K562 (cell line): ENCODE data around the gene RSPRY1. TPM values are rescaled to one million over a fixed set of nuclear protein-coding genes. Genes with fewer than 3 reads are reported as not detected.

Experiments
- EP300 ChIP-seq: IDR thresholded peaks from 2 replicates; pipeline ENCODE4 v1.6.1; 2012; ENCODE audit warnings: low read length, improper control_type of control experiment
- EP400 ChIP-seq: fragments of 450-650 bp; IDR thresholded peaks from 2 replicates; pipeline ENCODE4 v1.6.1; 2017; ENCODE audit warnings: antibody characterized with exemption, mild to moderate bottlenecking, moderate library complexity
- FOSL1 ChIP-seq: fragments of 200-800 bp; sonication (Bioruptor generic); conservative IDR thresholded peaks from 2 replicates; pipeline ENCODE4 v1.6.1; 2016; ENCODE audit warnings: missing genetic modification characterization, missing compliant biosample characterization
- GTF2E2 ChIP-seq: fragments of 200-800 bp; sonication (Bioruptor generic); IDR thresholded peaks from 2 replicates; pipeline ENCODE4 v1.6.1; 2016; ENCODE audit warnings: missing genetic modification characterization, missing compliant biosample characterization
- HDAC1 ChIP-seq, 2 experiments: fragments of 450-650 bp; IDR thresholded peaks; 2 replicates each; pipeline ENCODE4 v1.6.1; 2016 to 2017; ENCODE audit warnings: inconsistent platforms in 1 of 2, mild to moderate bottlenecking in 1 of 2, moderate library complexity in 1 of 2
- HDAC2 ChIP-seq: fragments of 450-650 bp; IDR thresholded peaks from 2 replicates; pipeline ENCODE4 v1.6.1; 2016; ENCODE audit warnings: mild to moderate bottlenecking
- MLLT1 ChIP-seq, 2 experiments: fragments of 450-650 bp; IDR thresholded peaks; 2 replicates each; pipeline ENCODE4 v1.6.1; 2016
- NCOA1 ChIP-seq: fragments of 450-650 bp; IDR thresholded peaks from 2 replicates; pipeline ENCODE4 v1.6.1; 2016; ENCODE audit warnings: low read depth
- NR2C1 ChIP-seq, 2 experiments: fragments of 450-650 bp; IDR thresholded peaks; 2 replicates each; pipeline ENCODE4 v1.6.1; 2017; ENCODE audit warnings: mild to moderate bottlenecking in 2 of 2, antibody characterized with exemption in 1 of 2, inconsistent platforms in 1 of 2, missing compliant biosample characterization in 1 of 2, missing genetic modification characterization in 1 of 2
- PHF20 ChIP-seq: fragments of 450-650 bp; IDR thresholded peaks from 2 replicates; pipeline ENCODE4 v1.6.1; 2018; ENCODE audit not compliant: partially characterized antibody
- POLR2B ChIP-seq: fragments of 450-650 bp; IDR thresholded peaks from 2 replicates; pipeline ENCODE4 v1.6.1; 2018; ENCODE audit warnings: low read depth; ENCODE audit not compliant: partially characterized antibody
- SAP30 ChIP-seq: fragments of 200-600 bp; sonication (generic); IDR thresholded peaks from 2 replicates; pipeline ENCODE4 v1.6.1; 2012; ENCODE audit warnings: borderline replicate concordance, low read depth, mild to moderate bottlenecking, moderate library complexity, low read length, control low read depth, inconsistent platforms; ENCODE audit not compliant: insufficient read depth, poor library complexity, severe bottlenecking
- TAF15 ChIP-seq: fragments of 200-400 bp; formaldehyde crosslinking; IDR thresholded peaks from 2 replicates; pipeline ENCODE4 v1.6.1; 2017; ENCODE audit warnings: mild to moderate bottlenecking, low read depth, low read length, moderate library complexity
- U2AF2 ChIP-seq: fragments of 200-400 bp; formaldehyde crosslinking; optimal IDR thresholded peaks from 2 replicates; pipeline ENCODE3; 2017; ENCODE audit warnings: low read depth, mild to moderate bottlenecking, low read length
- UBTF ChIP-seq, 2 experiments: IDR thresholded peaks; 2 replicates each; pipeline ENCODE4 v1.6.1; 2012; ENCODE audit warnings: improper control_type of control experiment in 2 of 2, low read depth in 2 of 2, low read length in 2 of 2, borderline replicate concordance in 1 of 2
- ZBTB26 ChIP-seq: fragments of 450-650 bp; formaldehyde crosslinking; IDR thresholded peaks from 2 replicates; pipeline ENCODE4 v1.4.0; 2022; ENCODE audit warnings: missing genetic modification characterization
- ZFX ChIP-seq: sonication (generic); formaldehyde crosslinking; IDR thresholded peaks from 2 replicates; pipeline ENCODE4 v1.8.0; 2022; ENCODE audit warnings: mild to moderate bottlenecking, missing genetic modification reagents, moderate library complexity
- ZNF512 ChIP-seq: IDR thresholded peaks from 2 replicates; pipeline ENCODE4 v1.6.1; 2016; ENCODE audit warnings: missing genetic modification characterization, missing compliant biosample characterization
- ZNF740 ChIP-seq, 3 experiments: fragments of 200-800 bp in 1 of 3; sonication (Bioruptor generic) in 1 of 3; sonication (generic) in 1 of 3; formaldehyde crosslinking in 1 of 3; IDR thresholded peaks; 2 replicates each; pipeline versions ENCODE4 v1.6.1 to v1.8.0; 2016 to 2022; ENCODE audit warnings: mild to moderate bottlenecking in 2 of 3, missing compliant biosample characterization in 2 of 3, missing genetic modification characterization in 2 of 3, missing genetic modification reagents in 1 of 3
- polyA plus RNA-seq, 8 experiments: library from polyadenylated mRNA; depleted of rRNA in 4 of 8; stranded (reverse) in 5 of 8; unstranded in 3 of 8; fragments of >200 nt; fragmentation: Nextera tagmentation in 2 of 8; fragmentation: Illumina TruSeq in 1 of 8; extraction: Ambion mirVana in 2 of 8; extraction: Trizol in 1 of 8; gene quantifications; 2 replicates each; pipeline versions ENCODE4 v1.2.1 to v1.2.3, GENCODE V29; 2011 to 2014; ENCODE audit warnings: inconsistent platforms in 1 of 8, missing spikeins in 1 of 8
- total RNA-seq, 7 experiments: library from RNA; depleted of rRNA in 6 of 7; stranded (reverse); fragments of >200 nt in 6 of 7; fragmentation: Illumina TruSeq in 2 of 7; extraction: Trizol in 2 of 7; gene quantifications; 2 replicates each; pipeline versions ENCODE4 v1.2.1 to v1.2.3, GENCODE V29; 2011 to 2021; ENCODE audit warnings: low replicate concordance in 1 of 7

RSPRY1 gene
- total and polyA plus RNA-seq, 9 of the 15 experiments (the other 6 are each of a cell fraction or from before 2014, with no cell fraction given), result 10.2 to 27.8 (median 20.8) TPM

- TF ChIP-seq HDAC2 (peak; percentile 34; the same call in 1 of the 2 replicates), UBTF (IDR thresholded peaks at IDR 0.05; ENCODE audit: borderline replicate concordance in 1 of 2, low read depth in 2 of 2, low read length in 2 of 2) (0 out of 4 replicates have a peak, but pooled peaks of 1 of the 2 experiments have one; percentile 50), ZNF740 (CRISPR knock-in tag; IDR thresholded peaks at IDR 0.05) (no peak), ZNF740 (tag; IDR thresholded peaks at IDR 0.05) (no peak), ZFX (CRISPR knock-in tag) (peak; percentile 69), GTF2E2 (tag) (peak; percentile 84; the same call in 1 of the 2 replicates), PHF20 (peak; percentile 94), MLLT1 (IDR thresholded peaks at IDR 0.05) (peak; percentile 9 to 75; a peak in 2 of 4 replicates), TAF15 (no peak), POLR2B (peak; percentile 17), SAP30 (peak; percentile 78), EP300 (no peak), HDAC1 (IDR thresholded peaks at IDR 0.05) (peak in 1 of 2 experiments; percentile 74; a peak in 2 of 4 replicates), ZBTB26 (CRISPR knock-in tag) (0 out of 2 replicates have a peak, but pooled peaks have one; percentile 24), EP400 (peak; percentile 84), ZNF512 (tag) (peak; percentile 15; the same call in 1 of the 2 replicates), NR2C1 (IDR thresholded peaks at IDR 0.05) (no peak), NR2C1 (tag; IDR thresholded peaks at IDR 0.05) (0 out of 2 replicates have a peak, but pooled peaks have one; percentile 8), U2AF2 (no peak), NCOA1 (0 out of 2 replicates have a peak, but pooled peaks have one; percentile 10), FOSL1 (tag) (0 out of 2 replicates have a peak, but pooled peaks have one; percentile 28)
Observed at GRCh38 chr16:57185446-57185944, 634 bp upstream of the RSPRY1 start (continued).
